ENCODE measurements around the gene PPP2R1A. TPM values are rescaled to one million over a fixed set of nuclear protein-coding genes. Genes with fewer than 3 reads are reported as not detected.

Gene PPP2R1A
- total RNA-seq, 1 experiment from 2014 or later = 266 TPM

DNA sequence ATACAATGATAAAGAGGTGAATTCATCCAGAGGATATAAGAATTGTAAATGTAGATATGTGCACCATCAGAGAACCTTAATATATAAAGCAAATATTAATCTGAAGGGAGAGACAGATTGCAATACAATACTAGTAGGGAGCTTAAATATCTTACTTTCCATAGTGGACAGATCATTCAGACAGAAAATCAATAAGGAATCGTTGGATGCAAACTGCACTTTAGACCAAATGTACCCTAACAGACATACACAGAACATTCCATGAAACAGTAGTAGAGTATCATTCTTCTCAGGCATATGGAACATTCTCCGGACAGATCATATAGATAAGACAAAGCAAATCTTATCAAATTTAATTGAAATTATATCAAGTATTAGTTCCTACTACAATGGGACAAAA, 44.6 kb downstream of the PPP2R1A start:
- H3K4me3 ChIP-seq (replicated peaks in 1 of 2; ENCODE audit: low read depth in 1 of 2, low read length in 2 of 2) = no peak overlapping the region
- no peaks in the 10 kb centered on the region; a peak in 1 of 4 replicates for H3K36me3 ChIP-seq (ENCODE audit: control insufficient read depth in 1 of 2, insufficient read depth in 2 of 2, low read length in 2 of 2)
- H3K79me2 ChIP-seq (ENCODE audit: insufficient read depth, low read length) = no peaks in the 10 kb centered on the region
- no peak overlapping the region for H3K9ac ChIP-seq (ENCODE audit: low read length)
- no peaks in the 10 kb centered on the region for H3K27me3 ChIP-seq (ENCODE audit: insufficient read depth, low read length)
- H3K9me3 ChIP-seq (ENCODE audit: control insufficient read depth in 1 of 2, insufficient read depth in 1 of 2, low read depth in 1 of 2, low read length in 2 of 2) = no peaks in the 10 kb centered on the region
- H4K20me1 ChIP-seq (ENCODE audit: insufficient read depth) = no peaks in the 10 kb centered on the region
- no peak for TF ChIP-seq JUND (IDR thresholded peaks at IDR 0.05)
- no peak for TF ChIP-seq ELF1 (IDR thresholded peaks at IDR 0.05; ENCODE audit: borderline replicate concordance, low read depth)
- no peaks in the 10 kb centered on the region for H3K9me2 ChIP-seq (ENCODE audit: insufficient read depth)
- ATAC-seq (no peak), DNase-seq (ENCODE audit: low read depth, low spot score) (no peak)
- no TSS peak for BruUV-seq (replicated peaks)
- H2AFZ ChIP-seq (ENCODE audit: low read depth, low read length, poor library complexity, severe bottlenecking) = no peak overlapping the region
- H3K4me1 ChIP-seq (ENCODE audit: control insufficient read depth in 1 of 2, insufficient read depth in 2 of 2, low read length in 2 of 2) = no peaks in the 10 kb centered on the region
- intact Hi-C loops (cut with micrococcal nuclease) = loop anchor here (10.0 kb wide), 1 partner anchor 450 kb away; no protein-coding TSS in a partner anchor
- H3K27ac ChIP-seq (ENCODE audit: low read depth, low read length) = no peak overlapping the region
- POLR2A ChIA-PET = no interaction called here
- RAD21 ChIA-PET (ENCODE audit: low non-redundant PET in 1 of 2, low total read pairs in 2 of 2, uncharacterized antibody in 2 of 2, unreplicated experiment in 2 of 2) = no interaction called here
- H3K4me2 ChIP-seq (ENCODE audit: low read length) = no peak overlapping the region
- CTCF ChIA-PET = no interaction called here

DNA sequence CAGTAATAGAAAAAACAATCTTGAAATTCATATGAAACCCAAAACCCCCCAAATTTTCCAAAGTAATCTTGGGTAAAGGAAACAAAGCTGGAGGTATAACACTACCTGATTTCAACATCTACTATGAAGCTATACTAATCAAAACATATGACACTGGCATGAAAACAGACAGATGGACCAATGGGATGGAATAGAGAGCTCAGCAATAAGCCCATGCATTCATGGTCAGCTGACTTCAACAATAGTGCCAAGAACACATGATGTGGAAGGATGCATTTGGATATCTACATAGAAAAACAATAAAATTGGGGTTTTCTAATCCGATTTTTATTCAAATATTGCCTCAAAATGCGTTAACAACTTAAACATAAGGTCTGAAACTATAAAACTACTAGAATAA, 47.3 kb downstream of the PPP2R1A start:
- intact Hi-C loops (cut with micrococcal nuclease) = loop anchor here (1.0 to 10.0 kb wide), 2 partner anchors 98 to 452 kb away; partner anchors contain the start of gene ZNF616
- Histone ChIP-seq H3K4me2 (ENCODE audit: low read length) (no peak overlapping the region), H3K79me2 (ENCODE audit: insufficient read depth, low read length) (no peaks in the 10 kb centered on the region), H3K4me1 (ENCODE audit: control insufficient read depth in 1 of 2, insufficient read depth in 2 of 2, low read length in 2 of 2) (no peaks in the 10 kb centered on the region), H3K36me3 (ENCODE audit: control insufficient read depth in 1 of 2, insufficient read depth in 2 of 2, low read length in 2 of 2) (no peaks in the 10 kb centered on the region), H3K27ac (ENCODE audit: low read depth, low read length) (no peak overlapping the region), H3K9me3 (ENCODE audit: control insufficient read depth in 1 of 2, insufficient read depth in 1 of 2, low read depth in 1 of 2, low read length in 2 of 2) (no peaks in the 10 kb centered on the region), H2AFZ (ENCODE audit: low read depth, low read length, poor library complexity, severe bottlenecking) (no peak overlapping the region), H3K9ac (ENCODE audit: low read length) (no peak overlapping the region), H3K27me3 (ENCODE audit: insufficient read depth, low read length) (no peaks in the 10 kb centered on the region), H4K20me1 (ENCODE audit: insufficient read depth) (no peaks in the 10 kb centered on the region), H3K4me3 (replicated peaks in 1 of 2; ENCODE audit: low read depth in 1 of 2, low read length in 2 of 2) (no peak overlapping the region), H3K9me2 (ENCODE audit: insufficient read depth) (no peaks in the 10 kb centered on the region)
- TF ChIP-seq, protein P1, sequence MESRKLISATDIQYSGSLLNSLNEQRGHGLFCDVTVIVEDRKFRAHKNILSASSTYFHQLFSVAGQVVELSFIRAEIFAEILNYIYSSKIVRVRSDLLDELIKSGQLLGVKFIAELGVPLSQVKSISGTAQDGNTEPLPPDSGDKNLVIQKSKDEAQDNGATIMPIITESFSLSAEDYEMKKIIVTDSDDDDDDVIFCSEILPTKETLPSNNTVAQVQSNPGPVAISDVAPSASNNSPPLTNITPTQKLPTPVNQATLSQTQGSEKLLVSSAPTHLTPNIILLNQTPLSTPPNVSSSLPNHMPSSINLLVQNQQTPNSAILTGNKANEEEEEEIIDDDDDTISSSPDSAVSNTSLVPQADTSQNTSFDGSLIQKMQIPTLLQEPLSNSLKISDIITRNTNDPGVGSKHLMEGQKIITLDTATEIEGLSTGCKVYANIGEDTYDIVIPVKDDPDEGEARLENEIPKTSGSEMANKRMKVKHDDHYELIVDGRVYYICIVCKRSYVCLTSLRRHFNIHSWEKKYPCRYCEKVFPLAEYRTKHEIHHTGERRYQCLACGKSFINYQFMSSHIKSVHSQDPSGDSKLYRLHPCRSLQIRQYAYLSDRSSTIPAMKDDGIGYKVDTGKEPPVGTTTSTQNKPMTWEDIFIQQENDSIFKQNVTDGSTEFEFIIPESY (IDR thresholded peaks at IDR 0.05; ENCODE audit: extremely low read depth, insufficient replicate concordance, low read length) = no peak
- TF ChIP-seq SRF (IDR thresholded peaks at IDR 0.05; ENCODE audit: low read depth) = no peak
- no peak for TF ChIP-seq JUND (IDR thresholded peaks at IDR 0.05)
- no peak for ATAC-seq
- ChIA-PET RAD21 (ENCODE audit: low non-redundant PET in 1 of 2, low total read pairs in 2 of 2, uncharacterized antibody in 2 of 2, unreplicated experiment in 2 of 2) (no interaction called here), POLR2A (no interaction called here), CTCF (interaction anchor here (1.1 to 1.2 kb wide), 2 partner anchors 98 to 459 kb away, joined by 3 to 4 read pairs; partner anchors contain the start of gene ZNF616)
- BruUV-seq (replicated peaks) = no TSS peak
- no peak for DNase-seq (ENCODE audit: low read depth, low spot score)
